HG03039 (cell line): ENCODE results near the gene P2RX2.

ENCODE experiments used
- ATAC-seq: cut with Tn5 transposase; IDR thresholded peaks from one replicate; pipeline ENCODE4 v1.9.1; 2021; ENCODE audit warnings: mild to moderate bottlenecking, moderate library complexity; ENCODE audit not compliant: unreplicated experiment

P2RX2 gene

GRCh38 chr12:132635076-132635955, 16.7 kb downstream of the P2RX2 start:
- ATAC-seq: no peak

GRCh38 chr12:132637811-132638210, 19.2 kb downstream of the P2RX2 start:
- no peak for ATAC-seq

- no peak for ATAC-seq
Measured at GRCh38 chr12:132638541-132639408, 20.2 kb downstream of the P2RX2 start.

GRCh38 chr12:132639956-132640520, 21.5 kb downstream of the P2RX2 start:
- ATAC-seq: no peak

GRCh38 chr12:132640936-132641335, 22.4 kb downstream of the P2RX2 start:
- ATAC-seq: no peak

GRCh38 chr12:132641811-132642650, 23.5 kb downstream of the P2RX2 start:
- ATAC-seq: no peak

- ATAC-seq: no peak
Measured at GRCh38 chr12:132642846-132643835, 24.6 kb downstream of the P2RX2 start.

- no peak for ATAC-seq
Measured at GRCh38 chr12:132646850-132647249, 28.3 kb downstream of the P2RX2 start.

- ATAC-seq: no peak
Measured at GRCh38 chr12:132647858-132648257, 29.3 kb downstream of the P2RX2 start.

GRCh38 chr12:132648616-132649225, 30.1 kb downstream of the P2RX2 start:
- no peak for ATAC-seq

- no peak for ATAC-seq
Measured at GRCh38 chr12:132649226-132649945, 30.8 kb downstream of the P2RX2 start.

GRCh38 chr12:132651444-132652100, 33.0 kb downstream of the P2RX2 start:
- no peak for ATAC-seq

- ATAC-seq: no peak
Measured at GRCh38 chr12:132653567-132654290, 35.2 kb downstream of the P2RX2 start.

- no peak for ATAC-seq
Measured at GRCh38 chr12:132657004-132657727, 38.6 kb downstream of the P2RX2 start.

- ATAC-seq: no peak
Measured at GRCh38 chr12:132658149-132658894, 39.7 kb downstream of the P2RX2 start.

GRCh38 chr12:132659146-132659545, 40.6 kb downstream of the P2RX2 start:
- no peak for ATAC-seq
